ENCODE results near the gene RAB36.

DNA sequence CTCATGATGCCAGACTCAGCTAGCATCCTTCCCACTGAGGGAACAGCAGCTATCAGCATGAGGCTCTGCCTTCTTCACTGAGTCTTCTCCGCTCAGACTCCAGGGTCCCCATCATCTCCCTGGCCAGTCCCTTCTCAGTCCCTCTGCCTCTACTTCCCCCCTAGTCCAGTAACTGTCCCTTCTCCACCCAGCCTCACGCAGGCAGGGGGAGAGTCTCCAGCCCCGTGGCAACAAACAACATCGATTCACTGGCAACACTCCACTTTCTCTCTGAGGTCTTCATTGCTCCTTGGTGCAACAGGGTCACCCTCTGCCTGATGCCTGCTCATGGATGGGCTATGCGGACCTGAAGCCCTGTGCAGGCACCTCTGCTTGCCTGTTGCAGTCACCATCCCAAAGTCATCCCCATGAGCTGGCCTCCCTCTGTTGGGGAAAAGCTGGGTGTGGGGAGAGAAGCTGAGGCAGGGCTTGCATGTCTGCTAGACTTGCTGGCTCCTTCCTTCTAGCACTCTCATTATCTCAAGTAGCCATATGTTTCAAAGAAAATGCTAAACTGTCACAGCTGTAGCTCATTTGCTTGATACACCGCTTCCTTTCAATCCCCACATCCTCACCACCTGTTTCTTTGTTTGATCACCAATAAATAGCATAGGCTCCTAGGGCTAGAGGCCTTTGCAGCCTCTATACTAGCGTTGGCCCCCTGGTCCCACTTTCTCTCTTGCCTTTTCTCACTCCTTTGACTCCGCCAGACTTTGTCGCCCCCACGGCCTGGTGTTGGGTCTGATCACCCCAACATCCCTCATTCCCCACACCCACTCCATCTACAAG, 30.8 kb downstream of the RAB36 start:
- TF ChIP-seq, protein P1, sequence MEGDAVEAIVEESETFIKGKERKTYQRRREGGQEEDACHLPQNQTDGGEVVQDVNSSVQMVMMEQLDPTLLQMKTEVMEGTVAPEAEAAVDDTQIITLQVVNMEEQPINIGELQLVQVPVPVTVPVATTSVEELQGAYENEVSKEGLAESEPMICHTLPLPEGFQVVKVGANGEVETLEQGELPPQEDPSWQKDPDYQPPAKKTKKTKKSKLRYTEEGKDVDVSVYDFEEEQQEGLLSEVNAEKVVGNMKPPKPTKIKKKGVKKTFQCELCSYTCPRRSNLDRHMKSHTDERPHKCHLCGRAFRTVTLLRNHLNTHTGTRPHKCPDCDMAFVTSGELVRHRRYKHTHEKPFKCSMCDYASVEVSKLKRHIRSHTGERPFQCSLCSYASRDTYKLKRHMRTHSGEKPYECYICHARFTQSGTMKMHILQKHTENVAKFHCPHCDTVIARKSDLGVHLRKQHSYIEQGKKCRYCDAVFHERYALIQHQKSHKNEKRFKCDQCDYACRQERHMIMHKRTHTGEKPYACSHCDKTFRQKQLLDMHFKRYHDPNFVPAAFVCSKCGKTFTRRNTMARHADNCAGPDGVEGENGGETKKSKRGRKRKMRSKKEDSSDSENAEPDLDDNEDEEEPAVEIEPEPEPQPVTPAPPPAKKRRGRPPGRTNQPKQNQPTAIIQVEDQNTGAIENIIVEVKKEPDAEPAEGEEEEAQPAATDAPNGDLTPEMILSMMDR (IDR thresholded peaks at IDR 0.05) = no peak
- no peak for TF ChIP-seq POLR2AphosphoS5 (IDR thresholded peaks at IDR 0.05)
